ENCODE data around the gene SCRN3.

DNA sequence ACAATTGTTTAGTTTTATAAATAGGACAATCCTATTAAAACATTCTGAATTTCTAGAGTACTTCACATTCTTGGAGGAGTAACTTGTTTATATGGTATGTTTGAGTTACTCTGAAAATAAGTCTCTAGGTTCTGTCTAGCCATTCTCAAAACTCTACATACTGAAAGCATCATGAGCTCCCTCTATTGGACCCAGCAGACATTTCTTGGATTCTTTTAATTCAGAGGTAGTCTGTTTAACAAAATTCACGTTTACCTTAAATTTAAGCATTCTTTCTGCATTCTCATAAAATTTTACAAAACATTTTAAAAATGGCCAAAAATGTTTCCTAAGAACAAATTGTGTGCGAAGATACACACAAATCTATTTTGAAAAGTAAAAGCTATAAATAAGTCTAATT, 45.5 kb upstream of the SCRN3 start:
- TF ChIP-seq, protein P1, sequence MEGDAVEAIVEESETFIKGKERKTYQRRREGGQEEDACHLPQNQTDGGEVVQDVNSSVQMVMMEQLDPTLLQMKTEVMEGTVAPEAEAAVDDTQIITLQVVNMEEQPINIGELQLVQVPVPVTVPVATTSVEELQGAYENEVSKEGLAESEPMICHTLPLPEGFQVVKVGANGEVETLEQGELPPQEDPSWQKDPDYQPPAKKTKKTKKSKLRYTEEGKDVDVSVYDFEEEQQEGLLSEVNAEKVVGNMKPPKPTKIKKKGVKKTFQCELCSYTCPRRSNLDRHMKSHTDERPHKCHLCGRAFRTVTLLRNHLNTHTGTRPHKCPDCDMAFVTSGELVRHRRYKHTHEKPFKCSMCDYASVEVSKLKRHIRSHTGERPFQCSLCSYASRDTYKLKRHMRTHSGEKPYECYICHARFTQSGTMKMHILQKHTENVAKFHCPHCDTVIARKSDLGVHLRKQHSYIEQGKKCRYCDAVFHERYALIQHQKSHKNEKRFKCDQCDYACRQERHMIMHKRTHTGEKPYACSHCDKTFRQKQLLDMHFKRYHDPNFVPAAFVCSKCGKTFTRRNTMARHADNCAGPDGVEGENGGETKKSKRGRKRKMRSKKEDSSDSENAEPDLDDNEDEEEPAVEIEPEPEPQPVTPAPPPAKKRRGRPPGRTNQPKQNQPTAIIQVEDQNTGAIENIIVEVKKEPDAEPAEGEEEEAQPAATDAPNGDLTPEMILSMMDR (IDR thresholded peaks at IDR 0.05): peak in 1 of 3 experiments; percentile 16
- no peak for TF ChIP-seq POLR2A (IDR thresholded peaks at IDR 0.05)
